OCI-M1 (cell line): Measurements from ENCODE around the gene USP17L21.
"Not testable (repeated sequence)": the region's sequence is repeated elsewhere in the genome, so short reads cannot be mapped to it uniquely, and the experiment has no call there.

ENCODE experiments used
- DNase-seq: peaks from one replicate; lab custom pipeline; 2025; lab: John Stamatoyannopoulos, UW

The USP17L21 gene

DNA sequence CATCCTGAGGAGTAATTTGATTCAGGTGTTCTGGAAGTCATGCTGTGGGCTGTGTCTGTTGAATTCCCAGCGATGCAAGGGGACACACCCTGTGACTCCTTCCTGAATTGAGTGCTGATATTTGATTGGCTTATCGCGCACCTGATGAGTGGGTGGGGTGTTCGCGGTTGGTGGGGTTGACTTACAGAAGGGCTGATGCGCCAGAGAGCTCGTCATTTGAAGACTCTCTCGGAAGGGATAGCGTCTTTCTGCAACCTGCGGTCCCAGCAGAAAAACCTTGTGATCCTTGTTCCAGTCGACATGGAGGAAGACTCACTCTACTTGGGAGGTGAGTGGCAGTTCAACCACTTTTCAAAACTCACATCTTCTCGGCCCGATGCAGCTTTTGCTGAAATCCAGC is at the start of gene USP17L21:
Gene USP17L21, plus strand, starts transcription at position 301 of the 400 bp plus-strand sequence. Its CDS starts 0 bp downstream, at position 301.
- not testable (repeated sequence) for DNase-seq

- DNase-seq: not testable (repeated sequence)
Measured at GRCh38 chr4:9214701-9215100, 48.0 kb upstream of the USP17L21 start.

DNA sequence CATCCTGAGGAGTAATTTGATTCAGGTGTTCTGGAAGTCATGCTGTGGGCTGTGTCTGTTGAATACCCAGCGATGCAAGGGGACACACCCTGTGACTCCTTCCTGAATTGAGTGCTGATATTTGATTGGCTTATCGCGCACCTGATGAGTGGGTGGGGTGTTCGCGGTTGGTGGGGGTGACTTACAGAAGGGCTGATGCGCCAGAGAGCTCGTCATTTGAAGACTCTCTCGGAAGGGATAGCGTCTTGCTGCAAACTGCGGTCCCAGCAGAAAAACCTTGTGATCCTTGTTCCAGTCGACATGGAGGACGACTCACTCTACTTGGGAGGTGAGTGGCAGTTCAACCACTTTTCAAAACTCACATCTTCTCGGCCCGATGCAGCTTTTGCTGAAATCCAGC is 47.6 kb upstream of the USP17L21 start, which contains the start of gene USP17L11:
Gene USP17L11, plus strand, starts transcription at position 301 of the 400 bp plus-strand sequence. Its CDS starts 0 bp downstream, at position 301.
- not testable (repeated sequence) for DNase-seq

- DNase-seq: not testable (repeated sequence)
Measured at GRCh38 chr4:9219852-9220251, 42.8 kb upstream of the USP17L21 start, which contains the start of gene USP17L12. Gene USP17L12, plus strand, starts transcription at chr4:9220152. Its CDS starts 0 bp downstream, at chr4:9220152.

- DNase-seq: not testable (repeated sequence)
Measured at GRCh38 chr4:9224596-9224995, 38.1 kb upstream of the USP17L21 start, which contains the start of gene USP17L13. Gene USP17L13, plus strand, starts transcription at chr4:9224896. Its CDS starts 0 bp downstream, at chr4:9224896.

DNA sequence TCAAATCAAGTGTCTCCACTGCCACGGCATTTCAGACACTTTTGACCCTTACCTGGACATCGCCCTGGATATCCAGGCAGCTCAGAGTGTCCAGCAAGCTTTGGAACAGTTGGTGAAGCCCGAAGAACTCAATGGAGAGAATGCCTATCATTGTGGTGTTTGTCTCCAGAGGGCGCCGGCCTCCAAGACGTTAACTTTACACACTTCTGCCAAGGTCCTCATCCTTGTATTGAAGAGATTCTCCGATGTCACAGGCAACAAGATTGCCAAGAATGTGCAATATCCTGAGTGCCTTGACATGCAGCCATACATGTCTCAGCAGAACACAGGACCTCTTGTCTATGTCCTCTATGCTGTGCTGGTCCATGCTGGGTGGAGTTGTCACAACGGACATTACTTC is 32.4 kb upstream of the USP17L21 start:
- DNase-seq: not testable (repeated sequence)

- not testable (repeated sequence) for DNase-seq
Measured at GRCh38 chr4:9234085-9234484, 28.6 kb upstream of the USP17L21 start, which contains the start of gene USP17L15. Gene USP17L15, plus strand, starts transcription at chr4:9234385. Its CDS starts 0 bp downstream, at chr4:9234385.

DNA sequence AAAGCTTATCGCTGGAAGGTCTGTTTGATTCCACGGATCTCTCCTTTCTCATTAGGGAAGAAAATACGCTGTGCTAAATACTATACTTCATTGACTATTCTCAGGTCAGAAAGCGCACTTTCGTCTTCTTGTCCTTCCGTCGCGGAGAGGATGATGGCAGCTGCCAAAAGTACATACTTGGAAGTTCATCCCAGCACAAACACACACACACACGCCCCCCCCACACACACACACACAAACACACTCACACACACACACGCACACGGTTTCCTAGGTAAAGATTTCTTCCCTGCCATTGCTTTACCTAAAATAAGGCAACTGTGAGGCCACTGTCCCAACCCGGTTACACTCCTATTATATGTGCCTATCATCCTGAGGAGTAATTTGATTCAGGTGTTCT is 24.2 kb upstream of the USP17L21 start:
- DNase-seq: not testable (repeated sequence)

GRCh38 chr4:9243579-9243978 is 19.1 kb upstream of the USP17L21 start, which contains the start of gene USP17L17:
Gene USP17L17, plus strand, starts transcription at chr4:9243879. Its CDS starts 0 bp downstream, at chr4:9243879.
- DNase-seq: not testable (repeated sequence)

- not testable (repeated sequence) for DNase-seq
Measured at GRCh38 chr4:9247953-9248680, 14.6 kb upstream of the USP17L21 start, which contains the start of gene USP17L18. Gene USP17L18, plus strand, starts transcription at chr4:9248630. Its CDS starts 0 bp downstream, at chr4:9248630.

DNA sequence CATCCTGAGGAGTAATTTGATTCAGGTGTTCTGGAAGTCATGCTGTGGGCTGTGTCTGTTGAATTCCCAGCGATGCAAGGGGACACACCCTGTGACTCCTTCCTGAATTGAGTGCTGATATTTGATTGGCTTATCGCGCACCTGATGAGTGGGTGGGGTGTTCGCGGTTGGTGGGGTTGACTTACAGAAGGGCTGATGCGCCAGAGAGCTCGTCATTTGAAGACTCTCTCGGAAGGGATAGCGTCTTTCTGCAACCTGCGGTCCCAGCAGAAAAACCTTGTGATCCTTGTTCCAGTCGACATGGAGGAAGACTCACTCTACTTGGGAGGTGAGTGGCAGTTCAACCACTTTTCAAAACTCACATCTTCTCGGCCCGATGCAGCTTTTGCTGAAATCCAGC is 9.6 kb upstream of the USP17L21 start, which contains the start of gene USP17L19:
Gene USP17L19, plus strand, starts transcription at position 301 of the 400 bp plus-strand sequence. Its CDS starts 0 bp downstream, at position 301.
- DNase-seq: not testable (repeated sequence)

GRCh38 chr4:9257824-9258223 is 4.8 kb upstream of the USP17L21 start, which contains the start of gene USP17L20:
Gene USP17L20, plus strand, starts transcription at chr4:9258124. Its CDS starts 0 bp downstream, at chr4:9258124.
- DNase-seq: not testable (repeated sequence)

DNA sequence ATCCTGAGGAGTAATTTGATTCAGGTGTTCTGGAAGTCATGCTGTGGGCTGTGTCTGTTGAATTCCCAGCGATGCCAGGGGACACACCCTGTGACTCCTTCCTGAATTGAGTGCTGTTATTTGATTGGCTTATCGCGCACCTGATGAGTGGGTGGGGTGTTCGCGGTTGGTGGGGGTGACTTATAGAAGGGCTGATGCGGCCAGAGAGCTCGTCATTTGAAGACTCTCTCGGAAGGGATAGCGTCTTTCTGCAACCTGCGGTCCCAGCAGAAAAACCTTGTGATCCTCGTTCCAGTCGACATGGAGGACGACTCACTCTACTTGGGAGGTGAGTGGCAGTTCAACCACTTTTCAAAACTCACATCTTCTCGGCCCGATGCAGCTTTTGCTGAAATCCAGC is 4.6 kb downstream of the USP17L21 start, which contains the start of gene USP17L22:
Gene USP17L22, plus strand, starts transcription at position 301 of the 400 bp plus-strand sequence. Its CDS starts 0 bp downstream, at position 301.
- not testable (repeated sequence) for DNase-seq

DNA sequence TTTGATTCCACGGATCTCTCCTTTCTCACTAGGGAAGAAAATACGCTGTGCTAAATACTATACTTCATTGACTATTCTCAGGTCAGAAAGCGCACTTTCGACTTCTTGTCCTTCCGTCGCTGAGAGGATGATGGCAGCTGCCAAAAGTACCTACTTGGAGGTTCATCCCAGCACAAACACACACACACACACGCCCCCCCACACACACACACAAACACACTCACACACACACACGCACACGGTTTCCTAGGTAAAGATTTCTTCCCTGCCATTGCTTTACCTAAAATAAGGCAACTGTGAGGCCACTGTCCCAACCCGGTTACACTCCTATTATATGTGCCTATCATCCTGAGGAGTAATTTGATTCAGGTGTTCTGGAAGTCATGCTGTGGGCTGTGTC is 9.0 kb downstream of the USP17L21 start:
- DNase-seq: not testable (repeated sequence)
